SU-DHL-6 (cell line): Measurements from ENCODE around the gene KLHL17.

Experiments
- H2AFZ ChIP-seq: fragments of 200-600 bp; sonication (generic); 2 replicates; pipeline ENCODE4 v1.6.1; 2014; ENCODE audit warnings: low read depth, mild to moderate bottlenecking, moderate library complexity, mixed read lengths, antibody characterized with exemption, low read length; ENCODE audit not compliant: severe bottlenecking
- H3F3A ChIP-seq: fragments of 200-600 bp; shearing (Covaris generic); 2 replicates; pipeline ENCODE4 v1.6.0; 2016; ENCODE audit warnings: antibody characterized with exemption, mild to moderate bottlenecking; ENCODE audit not compliant: insufficient read depth
- H3K27ac ChIP-seq: fragments of 200-600 bp; sonication (generic); 2 replicates; pipeline ENCODE4 v1.5.1; 2016; ENCODE audit warnings: low read depth, mild to moderate bottlenecking, low read length, moderate library complexity, mixed read lengths
- H3K27me3 ChIP-seq: fragments of 200-600 bp; sonication (generic), shearing (Covaris generic); 2 replicates; pipeline ENCODE4 v1.6.0; 2014; ENCODE audit warnings: mild to moderate bottlenecking, low read length
- H3K36me3 ChIP-seq: fragments of 200-600 bp; sonication (generic); 2 replicates; pipeline ENCODE4 v1.6.1; 2014; ENCODE audit warnings: mild to moderate bottlenecking, low read length, mixed read lengths
- H3K4me2 ChIP-seq: fragments of 300-600, 200-600 bp; shearing (Covaris generic), sonication (generic); 2 replicates; pipeline ENCODE4 v1.6.0; 2014; ENCODE audit warnings: low read length, low read depth, mild to moderate bottlenecking; ENCODE audit not compliant: poor library complexity, severe bottlenecking
- H3K4me3 ChIP-seq: fragments of 200-600 bp; sonication (generic); 2 replicates; pipeline ENCODE4 v1.5.1; 2014; ENCODE audit warnings: antibody characterized with exemption, low read length, mild to moderate bottlenecking, mixed read lengths; ENCODE audit not compliant: insufficient read depth, poor library complexity, severe bottlenecking
- H3K79me2 ChIP-seq: fragments of 200-600 bp; sonication (generic); 2 replicates; pipeline ENCODE4 v1.6.1; 2014; ENCODE audit warnings: mild to moderate bottlenecking, low read length, moderate library complexity; ENCODE audit not compliant: insufficient read depth
- H3K9ac ChIP-seq: fragments of 200-600 bp; sonication (generic); 2 replicates; pipeline ENCODE4 v1.7.0; 2014; ENCODE audit warnings: mild to moderate bottlenecking, low read length
- H3K9me2 ChIP-seq: fragments of 200-600 bp; sonication (generic); replicated peaks from 2 replicates; pipeline ENCODE4 v1.6.1; 2014; ENCODE audit warnings: low read length; ENCODE audit not compliant: insufficient read depth
- H3K9me3 ChIP-seq: fragments of 200-600 bp; sonication (generic); 2 replicates; pipeline ENCODE4 v1.6.1; 2014; ENCODE audit warnings: low read length, mixed read lengths; ENCODE audit not compliant: insufficient read depth
- H4K20me1 ChIP-seq: fragments of 200-600 bp; sonication (generic); 2 replicates; pipeline ENCODE4 v1.6.1; 2014; ENCODE audit warnings: low read depth, mild to moderate bottlenecking, antibody characterized with exemption, low read length, moderate library complexity, mixed read lengths
- EZH2phosphoT487 ChIP-seq: fragments of 200-600 bp; sonication (generic), shearing (Covaris generic); conservative IDR thresholded peaks from 2 replicates; pipeline ENCODE4 v1.6.1; 2018; ENCODE audit warnings: mild to moderate bottlenecking, antibody characterized with exemption, low read length, moderate library complexity, mixed read lengths
- TF ChIP-seq, protein P1 (sequence below): fragments of 200-600 bp; sonication (generic); IDR thresholded peaks from one replicate; pipeline ENCODE4 v1.5.1; 2017; ENCODE audit warnings: antibody characterized with exemption, mild to moderate bottlenecking, low read length, moderate library complexity; ENCODE audit not compliant: insufficient read depth, poor library complexity, severe bottlenecking

The KLHL17 gene

DNA sequence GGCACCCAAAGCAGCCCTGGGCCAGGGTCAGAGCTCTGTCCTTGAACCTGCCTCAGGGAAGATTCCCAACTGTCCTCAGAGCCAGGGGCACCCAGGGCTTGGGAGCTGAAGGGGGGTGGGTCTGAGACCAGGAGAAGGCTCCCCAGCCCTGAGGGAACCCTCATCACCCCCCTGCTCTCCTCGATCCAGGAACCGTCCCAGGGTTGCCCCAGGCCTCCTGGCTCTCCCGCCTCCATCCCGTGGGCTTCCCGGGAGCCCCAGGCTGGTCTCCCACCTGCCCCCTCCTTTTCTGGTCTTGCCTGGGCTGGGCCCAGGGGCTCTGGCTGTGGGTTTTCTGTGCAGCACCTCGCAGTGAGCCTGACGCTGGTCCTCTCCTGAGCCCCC, 43.3 kb upstream of the KLHL17 start:
- no peak overlapping the region for H2AFZ ChIP-seq
- no peak overlapping the region for H3K9ac ChIP-seq
- H3K9me3 ChIP-seq = no peaks in the 10 kb centered on the region
- no peaks in the 10 kb centered on the region for H3K9me2 ChIP-seq
- no peaks in the 10 kb centered on the region for H3F3A ChIP-seq
- TF ChIP-seq, protein P1, sequence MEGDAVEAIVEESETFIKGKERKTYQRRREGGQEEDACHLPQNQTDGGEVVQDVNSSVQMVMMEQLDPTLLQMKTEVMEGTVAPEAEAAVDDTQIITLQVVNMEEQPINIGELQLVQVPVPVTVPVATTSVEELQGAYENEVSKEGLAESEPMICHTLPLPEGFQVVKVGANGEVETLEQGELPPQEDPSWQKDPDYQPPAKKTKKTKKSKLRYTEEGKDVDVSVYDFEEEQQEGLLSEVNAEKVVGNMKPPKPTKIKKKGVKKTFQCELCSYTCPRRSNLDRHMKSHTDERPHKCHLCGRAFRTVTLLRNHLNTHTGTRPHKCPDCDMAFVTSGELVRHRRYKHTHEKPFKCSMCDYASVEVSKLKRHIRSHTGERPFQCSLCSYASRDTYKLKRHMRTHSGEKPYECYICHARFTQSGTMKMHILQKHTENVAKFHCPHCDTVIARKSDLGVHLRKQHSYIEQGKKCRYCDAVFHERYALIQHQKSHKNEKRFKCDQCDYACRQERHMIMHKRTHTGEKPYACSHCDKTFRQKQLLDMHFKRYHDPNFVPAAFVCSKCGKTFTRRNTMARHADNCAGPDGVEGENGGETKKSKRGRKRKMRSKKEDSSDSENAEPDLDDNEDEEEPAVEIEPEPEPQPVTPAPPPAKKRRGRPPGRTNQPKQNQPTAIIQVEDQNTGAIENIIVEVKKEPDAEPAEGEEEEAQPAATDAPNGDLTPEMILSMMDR = no peak
- no peak for TF ChIP-seq EZH2phosphoT487
- no peaks in the 10 kb centered on the region for H3K79me2 ChIP-seq
- H3K36me3 ChIP-seq = no peaks in the 10 kb centered on the region
- H4K20me1 ChIP-seq = no peaks in the 10 kb centered on the region
- H3K4me2 ChIP-seq = no peak overlapping the region
- no peaks in the 10 kb centered on the region for H3K27me3 ChIP-seq
- no peak overlapping the region for H3K27ac ChIP-seq
- H3K4me3 ChIP-seq = no peak overlapping the region

DNA sequence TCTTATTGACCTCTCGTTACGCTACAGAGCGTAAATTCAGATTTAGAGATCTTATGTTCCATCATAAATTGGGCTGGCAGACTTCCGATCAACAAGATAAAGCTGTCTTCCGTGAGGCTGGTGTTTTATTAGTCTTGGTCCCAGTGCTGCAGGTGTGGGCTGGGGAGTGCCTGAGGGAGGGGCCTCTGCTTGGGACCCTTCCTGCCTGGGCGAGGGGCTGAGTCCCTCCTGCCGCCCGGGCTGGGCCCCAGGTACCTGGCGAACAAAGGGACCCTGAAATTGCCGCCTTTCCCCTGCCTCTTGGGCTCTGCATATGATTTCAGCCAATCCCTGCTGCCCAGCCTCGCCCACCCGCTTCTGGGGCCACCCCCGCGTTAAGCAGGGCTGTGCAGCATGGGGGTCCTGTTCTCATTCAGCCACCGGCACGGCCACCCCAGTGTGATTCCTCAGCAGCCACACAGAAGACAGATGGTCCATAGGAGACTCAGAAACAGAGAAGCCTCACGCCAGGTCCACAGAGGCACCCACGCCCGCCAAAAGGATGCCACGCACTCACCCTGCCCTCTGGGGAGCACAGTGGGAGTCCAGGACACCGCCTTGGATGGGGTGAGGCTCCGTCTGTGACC, 42.8 kb upstream of the KLHL17 start:
- H3K4me3 ChIP-seq = no peak overlapping the region
- no peaks in the 10 kb centered on the region for H3K36me3 ChIP-seq
- H3K27me3 ChIP-seq = no peaks in the 10 kb centered on the region
- H3K9me3 ChIP-seq = no peaks in the 10 kb centered on the region
- H3K9me2 ChIP-seq = no peaks in the 10 kb centered on the region
- no peak overlapping the region for H3K27ac ChIP-seq
- no peak overlapping the region for H3K9ac ChIP-seq
- H3F3A ChIP-seq = no peaks in the 10 kb centered on the region
- TF ChIP-seq, protein P1 = no peak
- TF ChIP-seq EZH2phosphoT487 = no peak
- H4K20me1 ChIP-seq = no peaks in the 10 kb centered on the region
- no peak overlapping the region for H2AFZ ChIP-seq
- H3K4me2 ChIP-seq = no peak overlapping the region
- H3K79me2 ChIP-seq = no peaks in the 10 kb centered on the region

DNA sequence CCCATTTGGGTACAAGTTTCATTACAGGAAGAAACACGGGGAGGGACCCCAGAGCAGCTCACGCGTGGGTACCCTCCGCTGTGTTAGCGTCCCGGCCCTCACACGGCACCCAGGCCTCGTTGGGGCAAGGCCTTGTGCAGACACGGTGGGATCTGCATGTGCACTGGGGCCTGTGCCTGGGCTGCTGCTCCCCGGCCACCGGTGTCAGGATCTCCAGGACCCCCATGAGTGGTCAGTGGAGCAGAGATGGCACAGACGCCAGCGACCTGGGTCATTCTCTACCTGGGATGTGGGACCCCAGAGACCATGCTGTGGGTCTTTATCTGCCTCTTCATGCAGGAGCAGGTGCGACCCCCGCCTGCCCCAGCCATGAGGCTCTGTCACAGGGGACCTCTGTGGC, 42.0 kb upstream of the KLHL17 start:
- Histone ChIP-seq H3K4me3 (no peak overlapping the region), H3K79me2 (no peaks in the 10 kb centered on the region), H3K9me3 (no peaks in the 10 kb centered on the region), H3K27me3 (no peaks in the 10 kb centered on the region), H3K9me2 (no peaks in the 10 kb centered on the region), H3K9ac (no peak overlapping the region), H4K20me1 (no peaks in the 10 kb centered on the region), H3F3A (no peaks in the 10 kb centered on the region), H3K36me3 (no peaks in the 10 kb centered on the region), H3K27ac (no peak overlapping the region), H2AFZ (no peak overlapping the region), H3K4me2 (no peak overlapping the region)
- TF ChIP-seq EZH2phosphoT487 = no peak
- TF ChIP-seq, protein P1 = no peak
